ENCODE data around the gene C17orf107.

Gene C17orf107

GRCh38 chr17:4937553-4937952 is 38.2 kb downstream of the C17orf107 start:
- no peak for DNase-seq

GRCh38 chr17:4938069-4938491 is 38.7 kb downstream of the C17orf107 start:
- no peak for DNase-seq

- no peak for DNase-seq
Measured at GRCh38 chr17:4938688-4939545, 39.6 kb downstream of the C17orf107 start.

GRCh38 chr17:4939546-4939795 is 40.1 kb downstream of the C17orf107 start:
- no peak for DNase-seq

GRCh38 chr17:4939796-4940554 is 40.6 kb downstream of the C17orf107 start, which contains the start of the genes RNF167 and SLC25A11:
Gene RNF167 (plus strand): TSS chr17:4940268. CDS start chr17:4940910, 642 bp downstream.
Gene SLC25A11 (minus strand): TSS chr17:4940046. CDS start chr17:4939910, 136 bp downstream.
- DNase-seq, result peak; percentile 96

- DNase-seq, result peak in 1 of 2 experiments; percentile 59
Measured at GRCh38 chr17:4940555-4941318, 41.4 kb downstream of the C17orf107 start.

GRCh38 chr17:4941319-4941610 is 41.9 kb downstream of the C17orf107 start:
- DNase-seq, result no peak

GRCh38 chr17:4942760-4943508 is 43.6 kb downstream of the C17orf107 start:
- no peak for DNase-seq

- peak; percentile 58 to 67 for DNase-seq
Measured at GRCh38 chr17:4944163-4944553, 44.8 kb downstream of the C17orf107 start.

- no peak for DNase-seq
Measured at GRCh38 chr17:4944554-4945175, 45.3 kb downstream of the C17orf107 start.

- DNase-seq, result peak; percentile 16 to 37
Measured at GRCh38 chr17:4945176-4945943, 46.0 kb downstream of the C17orf107 start.

GRCh38 chr17:4945944-4946280 is 46.6 kb downstream of the C17orf107 start:
- no peak for DNase-seq

- DNase-seq, result no peak
Measured at GRCh38 chr17:4946312-4946976, 47.1 kb downstream of the C17orf107 start.

- peak; percentile 12 to 23 for DNase-seq
Measured at GRCh38 chr17:4947010-4947410, 47.7 kb downstream of the C17orf107 start.

- DNase-seq, result peak in 1 of 2 experiments; percentile 23
Measured at GRCh38 chr17:4947411-4948165, 48.3 kb downstream of the C17orf107 start.

GRCh38 chr17:4948166-4948930 is 49.0 kb downstream of the C17orf107 start, which contains the start of gene PFN1:
Gene PFN1 (minus strand): TSS chr17:4948530. CDS start chr17:4948394, 136 bp downstream.
- DNase-seq, result peak; percentile 75 to 76

GRCh38 chr17:4948931-4949320 is 49.6 kb downstream of the C17orf107 start:
- DNase-seq, result peak; percentile 53 to 54

GRCh38 chr17:4949321-4950074 is 50.2 kb downstream of the C17orf107 start:
- peak; percentile 23 to 31 for DNase-seq

Data from Kasumi-1 (cell line).